ENCODE data around the gene UNC79. TPM values are rescaled to one million over a fixed set of nuclear protein-coding genes. Genes with fewer than 3 reads are reported as not detected.

Gene UNC79
- total RNA-seq, 2 donors from 2014 or later, result 0.19 to 0.31 TPM

DNA sequence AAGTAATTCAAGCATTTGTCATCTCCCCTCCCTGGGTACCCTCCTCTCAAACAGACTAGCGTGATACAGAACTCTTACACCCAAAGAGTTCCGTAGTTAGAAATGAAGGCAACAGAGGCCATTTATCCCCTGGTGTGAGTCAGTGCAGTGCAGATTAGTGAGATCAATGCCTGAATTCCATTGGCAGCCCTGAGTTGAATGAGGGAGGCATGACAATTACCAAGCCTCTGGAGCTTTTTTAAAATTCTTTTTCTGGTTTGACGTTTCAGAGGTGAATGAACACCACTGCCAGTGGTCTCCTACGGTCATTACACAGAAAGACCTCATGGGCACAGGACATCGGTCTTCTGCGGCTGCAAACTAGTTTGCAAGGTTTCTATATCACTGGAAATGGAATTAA is 263.2 kb downstream of the UNC79 start:
- Histone ChIP-seq H3K4me1 (no peaks in the 10 kb centered on the region), H3K36me3 (no peaks in the 10 kb centered on the region), H3K4me3 (no peak overlapping the region), H3K9me3 (peaks cover 0 to 12% of the 10 kb centered on the region in 2 donors), H3K27me3 (no peaks in the 10 kb centered on the region), H3K27ac (no peak overlapping the region)
- DNase-seq (ENCODE audit: low spot score), result no peak
- TF ChIP-seq, protein P1, sequence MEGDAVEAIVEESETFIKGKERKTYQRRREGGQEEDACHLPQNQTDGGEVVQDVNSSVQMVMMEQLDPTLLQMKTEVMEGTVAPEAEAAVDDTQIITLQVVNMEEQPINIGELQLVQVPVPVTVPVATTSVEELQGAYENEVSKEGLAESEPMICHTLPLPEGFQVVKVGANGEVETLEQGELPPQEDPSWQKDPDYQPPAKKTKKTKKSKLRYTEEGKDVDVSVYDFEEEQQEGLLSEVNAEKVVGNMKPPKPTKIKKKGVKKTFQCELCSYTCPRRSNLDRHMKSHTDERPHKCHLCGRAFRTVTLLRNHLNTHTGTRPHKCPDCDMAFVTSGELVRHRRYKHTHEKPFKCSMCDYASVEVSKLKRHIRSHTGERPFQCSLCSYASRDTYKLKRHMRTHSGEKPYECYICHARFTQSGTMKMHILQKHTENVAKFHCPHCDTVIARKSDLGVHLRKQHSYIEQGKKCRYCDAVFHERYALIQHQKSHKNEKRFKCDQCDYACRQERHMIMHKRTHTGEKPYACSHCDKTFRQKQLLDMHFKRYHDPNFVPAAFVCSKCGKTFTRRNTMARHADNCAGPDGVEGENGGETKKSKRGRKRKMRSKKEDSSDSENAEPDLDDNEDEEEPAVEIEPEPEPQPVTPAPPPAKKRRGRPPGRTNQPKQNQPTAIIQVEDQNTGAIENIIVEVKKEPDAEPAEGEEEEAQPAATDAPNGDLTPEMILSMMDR (IDR thresholded peaks at IDR 0.05), result no peak

DNA sequence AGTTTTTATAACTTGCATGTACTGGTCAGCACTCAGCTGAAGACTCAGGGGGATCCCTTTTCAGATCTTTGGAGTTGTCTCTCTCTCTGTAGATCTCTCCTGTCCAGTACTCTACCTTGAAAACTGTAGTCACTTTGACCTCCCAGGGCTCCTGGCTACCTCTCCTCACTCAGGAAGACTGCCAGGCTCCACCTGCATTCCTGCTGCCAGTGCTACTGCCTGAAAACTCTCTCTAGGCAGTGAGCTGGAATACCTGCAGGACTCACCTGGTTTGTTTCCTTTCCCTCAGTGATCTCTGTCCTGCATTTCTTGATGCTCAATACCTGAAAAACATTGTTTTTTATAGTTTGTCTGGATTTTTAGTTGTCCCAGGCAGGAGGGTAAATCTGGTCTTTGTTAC is 270.2 kb downstream of the UNC79 start:
- no peaks in the 10 kb centered on the region for H3K36me3 ChIP-seq
- H3K4me1 ChIP-seq, result no peaks in the 10 kb centered on the region
- H3K4me3 ChIP-seq, result no peak overlapping the region
- DNase-seq (ENCODE audit: low spot score), result no peak
- TF ChIP-seq, protein P1 (IDR thresholded peaks at IDR 0.05), result no peak
- H3K27me3 ChIP-seq, result no peaks in the 10 kb centered on the region
- no peak overlapping the region for H3K27ac ChIP-seq
- peaks cover 0 to 22% of the 10 kb centered on the region in 2 donors for H3K9me3 ChIP-seq

DNA sequence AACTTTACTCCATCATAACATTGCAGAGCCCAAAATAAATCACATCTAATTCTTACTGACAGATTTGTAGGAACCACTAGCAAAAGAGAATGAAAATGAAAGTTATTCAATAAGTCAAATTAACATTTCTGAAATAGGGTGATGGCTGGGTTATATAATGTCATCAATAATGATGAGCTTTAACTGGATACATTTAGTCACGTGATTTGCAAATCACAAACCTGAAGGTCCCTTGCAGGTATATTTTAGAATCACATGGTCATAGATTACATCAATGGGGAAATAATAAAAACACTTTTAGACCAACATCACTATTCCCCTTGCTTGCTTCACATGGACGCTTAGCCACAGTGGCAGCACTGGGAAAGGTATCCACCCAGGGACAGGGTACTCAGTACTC is 270.8 kb downstream of the UNC79 start:
- TF ChIP-seq, protein P1 (IDR thresholded peaks at IDR 0.05), result no peak
- Histone ChIP-seq H3K9me3 (peaks cover 0 to 22% of the 10 kb centered on the region in 2 donors), H3K27ac (no peak overlapping the region), H3K27me3 (no peaks in the 10 kb centered on the region), H3K4me1 (no peaks in the 10 kb centered on the region), H3K4me3 (no peak overlapping the region), H3K36me3 (no peaks in the 10 kb centered on the region)
- DNase-seq (ENCODE audit: low spot score), result no peak

DNA sequence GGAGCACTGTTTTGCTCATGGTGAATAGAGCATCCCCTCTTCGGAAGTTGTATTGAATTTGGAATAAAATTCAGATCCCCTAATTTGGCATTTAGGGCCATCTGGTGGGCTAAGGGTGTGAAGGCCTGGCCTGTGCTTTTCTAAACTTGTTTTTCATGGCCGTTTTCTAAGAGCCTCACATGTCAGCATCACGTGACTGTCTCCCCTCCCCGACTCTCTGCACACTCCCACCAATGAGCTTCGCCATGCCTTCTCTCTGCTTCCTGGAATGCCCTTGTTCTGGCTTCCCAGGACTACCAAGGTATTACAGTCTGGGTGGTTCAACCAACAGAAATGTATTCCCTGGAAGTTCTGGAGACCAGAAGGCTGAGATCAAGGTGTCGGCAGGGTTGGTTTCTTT is 272.2 kb downstream of the UNC79 start:
- peaks cover 0 to 18% of the 10 kb centered on the region in 2 donors for H3K9me3 ChIP-seq
- no peaks in the 10 kb centered on the region for H3K27me3 ChIP-seq
- DNase-seq (ENCODE audit: low spot score), result no peak
- no peaks in the 10 kb centered on the region for H3K36me3 ChIP-seq
- no peak overlapping the region for H3K4me3 ChIP-seq
- H3K4me1 ChIP-seq, result peaks cover 0 to 3% of the 10 kb centered on the region in 2 donors
- TF ChIP-seq, protein P1 (IDR thresholded peaks at IDR 0.05), result no peak
- H3K27ac ChIP-seq, result no peak overlapping the region

DNA sequence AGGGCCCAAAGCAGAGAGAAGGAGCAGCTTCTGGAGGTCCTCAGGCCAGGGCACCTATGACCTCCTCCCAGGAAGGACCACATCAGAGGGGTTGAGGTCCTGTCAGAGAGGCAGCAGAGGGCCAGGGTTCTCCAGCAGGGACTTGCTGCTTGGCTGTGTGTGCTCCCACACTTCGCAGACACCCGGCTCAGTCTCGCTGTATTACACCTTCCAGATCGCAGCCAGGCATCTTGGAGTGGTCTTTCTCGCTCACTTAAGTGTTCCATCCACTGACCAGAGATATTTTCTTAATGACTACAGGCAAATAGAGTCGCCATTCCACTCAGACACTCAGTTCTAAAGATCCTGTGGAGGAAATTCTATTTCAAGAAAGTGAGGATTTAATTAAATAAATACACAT is 273.2 kb downstream of the UNC79 start:
- peaks cover 0 to 11% of the 10 kb centered on the region in 2 donors for H3K4me1 ChIP-seq
- DNase-seq (ENCODE audit: low spot score), result no peak
- peaks cover 0 to 10% of the 10 kb centered on the region in 2 donors for H3K9me3 ChIP-seq
- H3K36me3 ChIP-seq, result no peaks in the 10 kb centered on the region
- no peaks in the 10 kb centered on the region for H3K27me3 ChIP-seq
- TF ChIP-seq, protein P1 (IDR thresholded peaks at IDR 0.05), result no peak
- H3K27ac ChIP-seq, result no peak overlapping the region
- no peak overlapping the region for H3K4me3 ChIP-seq

DNA sequence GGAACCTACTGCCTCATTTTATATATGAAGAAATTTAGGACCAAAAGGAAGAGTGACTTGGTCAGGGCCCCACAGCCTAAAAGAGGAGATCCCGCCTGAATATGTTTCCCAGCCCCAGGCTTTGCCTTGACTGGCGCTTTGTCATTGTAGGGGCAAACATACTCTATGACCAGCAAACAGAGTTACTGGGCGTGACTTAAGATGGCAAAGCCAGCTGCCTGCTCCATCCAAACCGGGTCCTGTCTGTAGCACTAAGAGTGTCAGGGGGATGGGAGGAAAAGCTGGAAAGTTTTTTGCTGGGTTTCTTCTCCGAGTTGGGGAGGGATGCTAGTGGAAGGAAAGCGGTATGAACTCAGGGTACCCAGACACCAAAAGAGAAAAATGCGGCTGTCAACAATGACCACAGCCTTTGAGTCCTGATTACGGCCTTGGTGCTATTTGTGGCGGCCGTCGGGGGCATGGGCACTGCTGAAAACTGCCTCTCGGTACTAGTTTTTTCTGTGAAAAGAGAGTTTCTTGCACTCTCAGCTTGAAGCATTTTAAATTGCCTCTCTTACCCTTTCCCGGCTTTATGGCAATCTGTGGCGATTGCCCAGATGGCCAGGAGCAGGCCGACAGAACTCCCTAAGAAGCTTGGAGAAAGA is 274.9 kb downstream of the UNC79 start:
- H3K4me3 ChIP-seq, result no peak overlapping the region
- TF ChIP-seq, protein P1 (IDR thresholded peaks at IDR 0.05), result no peak
- H3K36me3 ChIP-seq, result no peaks in the 10 kb centered on the region
- H3K27me3 ChIP-seq, result no peaks in the 10 kb centered on the region
- no peak overlapping the region for H3K27ac ChIP-seq
- no peak for DNase-seq (ENCODE audit: low spot score)
- H3K4me1 ChIP-seq, result peaks cover 0 to 11% of the 10 kb centered on the region in 2 donors
- peaks cover 0 to 2% of the 10 kb centered on the region in 2 donors for H3K9me3 ChIP-seq
